GM12892 (cell line): Measurements from ENCODE around the gene RNF141.
A peak's percentile ranks its signal among the peaks of the same experiment; 100 is the strongest.

ENCODE experiments used
- DNase-seq: peaks from one replicate; pipeline ENCODE4 v3.0.0; 2011; ENCODE audit not compliant: insufficient read length
- FAIRE-seq: peaks from 2 replicates; lab custom pipeline; 2011; peaks lifted over from hg19 to GRCh38; lab: Jason Lieb, UNC
- POLR2A ChIP-seq: IDR thresholded peaks from 2 replicates; pipeline ENCODE4 v1.6.1; 2011; ENCODE audit warnings: low read depth, low read length, control low read depth
- POLR2AphosphoS5 ChIP-seq: IDR thresholded peaks from 2 replicates; pipeline ENCODE4 v1.6.1; 2011; ENCODE audit warnings: low read depth, low read length, control low read depth
- TAF1 ChIP-seq: IDR thresholded peaks from 2 replicates; pipeline ENCODE4 v1.6.1; 2011; ENCODE audit warnings: low read depth, mild to moderate bottlenecking, control low read depth, low read length, borderline replicate concordance

RNF141 gene

DNA sequence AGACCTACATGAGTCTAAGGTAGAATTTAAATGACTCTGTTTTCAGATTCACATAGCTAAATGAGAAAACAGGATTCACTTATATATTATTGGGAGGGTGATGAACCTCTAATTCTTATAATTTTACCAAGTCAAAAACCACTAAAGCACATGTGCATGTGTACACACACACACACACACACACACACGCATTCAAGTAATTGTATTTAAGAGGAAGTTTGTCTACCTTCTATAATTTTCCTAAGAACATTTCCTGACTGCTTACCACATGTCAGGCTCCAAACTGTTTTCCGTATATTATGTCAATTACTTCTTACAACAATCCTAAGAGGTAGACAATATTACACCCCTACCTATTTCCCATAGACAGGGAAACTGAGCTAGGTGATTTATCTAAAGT lies 6.7 kb downstream of the RNF141 start:
- TF ChIP-seq TAF1 (no peak), POLR2AphosphoS5 (no peak), POLR2A (no peak)
- FAIRE-seq (no peak), DNase-seq (no peak)

DNA sequence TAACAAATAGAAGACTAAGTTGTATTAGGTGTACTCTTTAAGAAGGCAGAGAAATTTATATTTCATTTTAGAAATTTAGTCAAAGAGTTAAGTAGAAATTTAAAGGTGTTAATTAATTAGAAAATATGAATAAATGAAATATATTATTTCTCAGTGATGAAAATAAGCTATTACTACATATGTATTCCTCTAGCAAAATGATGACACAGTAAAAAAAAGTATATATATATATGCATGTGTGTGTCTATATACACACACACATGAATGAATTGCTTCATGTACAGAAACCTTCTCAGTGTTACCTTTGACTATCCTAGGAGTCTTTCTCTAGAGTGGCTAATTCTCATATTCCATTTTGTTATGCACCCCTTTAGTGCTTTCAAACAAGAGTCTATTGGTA lies 7.7 kb downstream of the RNF141 start:
- DNase-seq: no peak
- no peak for FAIRE-seq
- TF ChIP-seq POLR2A (no peak), TAF1 (no peak), POLR2AphosphoS5 (no peak)

DNA sequence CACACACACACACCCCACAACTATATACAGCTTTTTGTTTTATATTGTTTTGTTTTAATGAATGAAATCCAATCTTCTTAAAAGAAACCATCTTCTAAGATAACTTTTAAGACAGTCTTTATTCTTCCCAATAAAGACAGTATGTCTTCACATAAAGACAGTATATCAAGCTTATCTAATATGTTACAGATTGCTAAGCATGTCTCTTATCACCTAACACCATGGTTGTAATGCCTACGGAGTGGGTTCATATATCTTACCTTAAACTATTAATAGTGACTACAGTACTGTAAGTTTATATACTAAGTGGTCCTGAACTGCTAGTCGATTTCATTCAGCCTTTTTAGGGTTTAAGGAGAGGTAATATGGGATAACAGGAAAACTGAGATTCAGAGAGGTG lies 8.5 kb downstream of the RNF141 start:
- DNase-seq (no peak), FAIRE-seq (no peak)
- TF ChIP-seq POLR2AphosphoS5 (no peak), TAF1 (no peak), POLR2A (no peak)

DNA sequence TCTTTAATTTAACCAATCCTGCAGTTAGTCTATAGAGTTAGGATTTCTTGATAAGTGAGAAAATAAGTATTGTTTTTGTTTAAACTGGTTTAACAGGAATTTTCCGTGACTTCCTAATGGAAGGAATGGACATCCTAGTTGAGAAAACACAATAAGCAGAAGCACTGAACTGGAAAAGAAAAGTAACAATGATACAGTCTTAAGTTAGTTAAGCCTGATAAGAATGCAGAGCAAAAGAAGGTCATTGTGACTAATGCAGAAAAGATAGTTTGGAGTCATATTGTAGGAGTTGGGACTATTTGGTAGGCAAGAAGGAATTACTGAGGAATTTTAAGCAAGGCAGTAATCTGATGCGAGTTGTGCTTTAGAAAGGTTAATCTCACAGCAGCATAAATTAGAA lies 11.7 kb downstream of the RNF141 start:
- DNase-seq (no peak), FAIRE-seq (peak; percentile 17)
- TF ChIP-seq POLR2A (no peak), POLR2AphosphoS5 (no peak), TAF1 (no peak)

DNA sequence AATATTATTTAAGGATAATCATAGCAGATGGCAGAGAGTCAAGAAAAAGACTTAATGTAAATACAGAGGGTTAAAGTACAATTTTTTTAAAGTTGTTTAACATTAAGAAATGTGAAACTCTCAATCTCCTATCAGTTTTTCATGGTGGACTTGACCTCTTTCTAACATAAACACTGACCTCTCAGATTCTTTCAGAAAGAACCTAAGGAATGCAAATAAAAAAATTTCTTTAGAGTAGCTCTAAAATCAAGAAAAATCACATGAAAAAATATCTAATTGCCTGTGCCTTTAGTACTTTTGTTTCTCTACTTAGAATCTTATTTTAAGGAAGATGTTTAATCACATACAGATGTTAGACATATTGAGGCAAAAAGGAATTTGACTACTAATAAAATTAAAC lies 12.9 kb downstream of the RNF141 start:
- FAIRE-seq (no peak), DNase-seq (no peak)
- TF ChIP-seq POLR2AphosphoS5 (no peak), TAF1 (no peak), POLR2A (no peak)

DNA sequence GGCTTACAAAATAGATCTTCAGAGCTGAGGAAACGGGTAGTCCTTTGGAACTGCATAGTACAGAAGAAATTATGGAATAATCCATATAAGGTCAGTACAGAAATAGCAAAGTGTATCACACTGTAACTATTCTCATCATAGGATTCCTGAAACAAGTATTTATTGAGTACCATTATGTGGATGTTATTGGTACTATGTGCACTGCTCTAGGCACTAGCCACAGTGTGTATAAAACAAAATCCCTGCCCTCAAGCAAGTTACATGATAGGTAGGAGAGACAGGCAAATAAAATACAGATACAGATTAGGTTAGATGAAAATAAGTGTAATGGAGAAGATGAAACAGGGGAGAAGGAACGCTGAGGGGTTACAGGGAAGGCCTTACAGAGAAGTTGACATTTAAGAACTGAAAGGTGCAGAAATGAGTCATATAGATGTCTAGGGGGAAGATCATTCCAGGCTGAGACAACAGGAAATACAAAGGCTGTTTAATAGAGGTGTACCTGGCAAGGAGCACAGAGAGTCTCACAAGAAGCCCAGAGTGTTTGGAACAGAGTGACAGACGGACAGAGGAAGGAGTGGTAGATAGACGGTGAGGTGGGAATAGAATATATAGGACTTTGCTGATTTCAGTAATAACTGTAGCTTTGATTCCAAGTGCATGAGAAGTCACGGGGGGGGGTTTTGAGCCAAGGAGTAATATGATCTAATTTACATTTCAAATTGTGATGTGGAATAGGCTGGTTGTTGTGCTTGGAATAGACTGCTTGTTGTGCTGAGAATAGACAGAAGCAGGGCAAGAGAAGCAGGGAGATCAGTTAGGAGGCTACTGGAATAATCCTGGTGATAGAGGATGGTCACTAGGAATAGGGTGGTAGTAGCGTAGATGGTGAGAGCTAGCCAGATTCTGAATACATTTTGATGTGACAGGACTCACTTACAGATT lies 13.7 kb downstream of the RNF141 start:
- TF ChIP-seq POLR2AphosphoS5 (no peak), TAF1 (no peak)
- FAIRE-seq (peak; percentile 94), DNase-seq (no peak)

DNA sequence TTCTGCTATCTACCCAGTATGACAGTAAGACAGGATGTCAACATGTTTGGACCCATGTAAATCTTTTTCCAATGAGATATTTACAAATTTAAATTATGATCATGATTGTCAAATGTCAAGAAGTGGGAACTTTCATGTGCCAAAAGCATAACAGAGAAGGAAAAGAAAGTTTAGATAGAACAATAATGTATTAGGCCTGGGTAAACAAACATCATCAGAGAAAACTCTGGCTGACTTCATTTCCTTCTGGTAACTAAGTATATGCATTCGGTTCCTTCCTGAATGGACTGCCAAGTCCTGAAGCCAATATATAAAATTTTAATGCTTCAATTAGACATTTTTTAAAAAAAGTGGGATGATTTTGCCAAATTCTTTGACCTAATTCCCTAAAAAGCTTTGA lies 16.5 kb downstream of the RNF141 start:
- TF ChIP-seq TAF1: no peak
- no peak for TF ChIP-seq POLR2A
- no peak for TF ChIP-seq POLR2AphosphoS5
- FAIRE-seq (no peak), DNase-seq (no peak)

DNA sequence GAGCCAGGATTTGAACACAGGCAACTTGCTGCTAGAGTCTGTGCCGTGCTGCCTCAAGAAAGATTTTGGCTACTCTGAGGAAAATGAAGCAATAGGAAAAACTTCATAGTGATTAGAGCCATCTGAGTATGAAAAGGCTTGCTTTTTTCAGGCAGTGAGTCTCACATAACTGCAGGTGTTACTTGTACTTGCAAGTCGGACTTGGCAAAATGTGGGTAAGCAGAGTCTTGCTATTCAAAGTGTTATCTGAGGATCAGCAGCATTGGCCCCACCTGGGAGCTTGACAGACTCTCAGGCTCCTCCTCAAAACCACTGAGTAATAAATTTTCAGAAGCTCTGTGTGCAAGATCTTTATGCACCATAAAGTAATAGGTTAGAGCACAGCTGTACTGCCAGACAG lies 18.1 kb downstream of the RNF141 start:
- DNase-seq: no peak
- peak; percentile 27 for FAIRE-seq
- no peak for TF ChIP-seq POLR2AphosphoS5
- TF ChIP-seq POLR2A: no peak
- TF ChIP-seq TAF1: no peak

DNA sequence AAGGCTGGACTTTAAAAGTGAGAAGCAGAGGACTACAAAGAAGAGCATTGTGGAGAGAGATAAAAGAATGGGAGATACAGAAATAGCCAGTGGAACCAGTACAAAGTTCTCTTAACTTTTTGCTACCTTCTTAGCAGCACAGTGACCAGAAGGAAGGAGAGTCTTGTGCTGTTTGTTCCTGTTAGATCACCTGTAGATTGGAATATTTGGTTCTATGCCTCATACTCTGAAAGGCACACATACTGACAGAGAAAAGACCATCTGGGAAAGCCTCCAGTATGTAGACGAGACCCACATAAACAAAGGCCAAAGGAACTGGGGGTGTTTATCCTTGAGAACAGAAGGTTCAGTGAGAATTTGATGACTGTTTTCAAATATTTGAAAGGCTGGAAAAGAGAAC lies 18.7 kb downstream of the RNF141 start:
- TF ChIP-seq POLR2A (no peak), TAF1 (no peak), POLR2AphosphoS5 (no peak)
- FAIRE-seq (no peak), DNase-seq (no peak)

DNA sequence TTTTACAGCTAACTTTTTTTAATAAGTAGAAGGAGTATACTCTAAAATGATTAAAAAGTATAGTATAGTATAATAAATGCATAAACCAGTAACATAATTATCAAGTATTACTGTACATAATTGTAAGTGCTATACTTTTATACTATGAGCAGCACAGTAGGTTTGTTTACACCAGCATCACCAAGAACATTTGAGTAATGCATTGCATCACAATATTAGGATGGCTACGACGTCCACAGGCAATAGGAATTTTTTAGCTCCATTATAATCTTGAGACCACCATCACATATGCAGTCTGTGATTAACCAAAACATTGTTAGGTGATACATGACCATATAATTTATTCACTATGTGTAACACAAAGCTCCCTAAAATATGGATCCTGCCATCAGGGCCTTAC lies 20.4 kb downstream of the RNF141 start:
- DNase-seq (no peak), FAIRE-seq (no peak)
- TF ChIP-seq POLR2AphosphoS5: no peak
- no peak for TF ChIP-seq TAF1
- no peak for TF ChIP-seq POLR2A

DNA sequence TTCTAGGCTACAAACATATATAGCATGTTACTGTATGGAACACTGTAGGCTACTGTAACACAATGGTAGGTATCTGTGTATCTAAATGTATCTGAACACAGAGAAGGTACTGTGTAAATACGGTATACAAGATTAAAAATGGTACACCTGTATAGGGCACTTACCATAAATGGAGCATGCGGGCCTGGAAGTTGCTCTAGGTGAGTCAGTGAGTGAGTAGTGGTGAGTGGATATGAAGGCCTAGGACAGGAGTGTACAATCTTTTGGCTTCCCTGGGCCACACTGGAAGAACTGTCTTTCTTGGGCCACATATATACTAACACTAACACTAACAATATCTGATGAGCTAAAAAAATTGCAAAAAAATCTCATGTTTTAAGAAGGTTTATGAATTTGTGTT lies 21.4 kb downstream of the RNF141 start:
- FAIRE-seq (no peak), DNase-seq (no peak)
- TF ChIP-seq POLR2AphosphoS5 (no peak), POLR2A (no peak), TAF1 (no peak)

DNA sequence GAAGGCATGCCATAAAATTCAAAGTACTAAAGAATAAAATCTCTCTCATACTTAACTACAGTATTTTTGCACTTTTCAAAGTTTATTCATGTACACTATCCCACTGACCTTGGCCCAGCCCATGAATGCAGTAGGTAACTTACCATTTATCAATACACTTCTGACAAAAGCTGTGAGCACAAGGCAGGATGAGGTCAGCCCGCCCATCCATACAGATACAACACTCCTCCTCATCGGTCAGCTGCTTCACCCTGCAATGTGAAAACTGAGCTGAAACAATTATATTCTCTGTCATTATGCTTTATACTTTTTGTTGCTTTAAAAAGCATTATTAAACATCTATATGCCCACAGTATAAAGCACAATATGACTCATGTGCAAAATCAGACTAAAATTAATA lies 22.1 kb downstream of the RNF141 start:
- DNase-seq (no peak), FAIRE-seq (no peak)
- no peak for TF ChIP-seq TAF1
- TF ChIP-seq POLR2A: no peak
- no peak for TF ChIP-seq POLR2AphosphoS5
